ENCODE data around the gene TP53AIP1. TPM values are rescaled to one million over a fixed set of nuclear protein-coding genes. Genes with fewer than 3 reads are reported as not detected.
A peak's percentile ranks its signal among the peaks of the same experiment; 100 is the strongest.

The TP53AIP1 gene
- total and polyA plus RNA-seq, 4 donors = not detected

DNA sequence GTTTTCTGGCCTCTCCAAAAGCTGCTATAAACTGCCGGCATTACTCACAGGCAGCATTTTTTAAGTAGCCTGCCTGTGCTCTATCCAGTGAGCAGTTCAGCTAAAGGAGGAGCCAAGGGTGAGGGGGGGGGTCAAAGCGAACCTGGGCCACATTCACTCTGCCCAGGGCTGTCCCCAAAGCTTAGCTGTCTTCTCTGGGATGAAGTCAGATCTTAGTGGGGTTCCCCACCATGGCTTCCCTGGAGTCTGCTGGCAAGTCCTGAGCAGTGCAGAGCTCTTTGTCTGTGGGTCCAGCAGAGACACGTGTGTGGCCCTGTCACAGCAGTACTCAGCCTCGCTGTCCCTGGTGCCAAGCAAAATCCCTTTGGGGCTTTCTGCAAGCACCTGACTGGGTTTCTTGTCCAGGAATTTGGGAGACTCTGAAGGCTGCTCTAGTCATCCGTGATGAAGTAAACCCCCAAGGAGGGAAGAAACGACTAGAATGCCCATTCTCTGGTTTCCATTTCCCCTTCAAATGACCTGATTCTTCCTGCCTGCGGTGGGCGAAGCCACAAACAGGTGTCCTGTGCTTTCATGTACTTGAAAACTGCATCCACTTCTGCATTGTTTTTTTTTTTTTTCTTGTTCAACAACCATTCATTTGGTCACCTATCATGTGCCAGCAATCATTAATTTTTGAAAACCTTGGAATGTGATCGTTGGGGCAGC lies 48.9 kb downstream of the TP53AIP1 start:
- no peaks in the 10 kb centered on the region for H3K9me3 ChIP-seq (ENCODE audit: control insufficient read depth, low read length)
- no peak for DNase-seq
- H3K4me1 ChIP-seq (ENCODE audit: control insufficient read depth in 1 of 2, insufficient read depth in 2 of 2, low read length in 2 of 2) = peaks cover 0 to 4% of the 10 kb centered on the region in 2 donors
- H3K27ac ChIP-seq (ENCODE audit: low read depth in 1 of 2, low read length in 2 of 2) = no peak overlapping the region
- no peak for ATAC-seq (ENCODE audit: low FRiP score)
- H3K36me3 ChIP-seq (ENCODE audit: control insufficient read depth in 1 of 2, insufficient read depth in 2 of 2, low read length in 1 of 2) = no peaks in the 10 kb centered on the region
- intact Hi-C loops (cut with DNase I) = no loop called here
- no peak overlapping the region for H3K4me3 ChIP-seq (ENCODE audit: low read length in 2 of 2)
- 70% methylated on average over 9 of the region's 9 CpGs for WGBS, 2 donors
- H3K27me3 ChIP-seq (ENCODE audit: control insufficient read depth in 1 of 2, insufficient read depth in 2 of 2, low read length in 1 of 2) = no peaks in the 10 kb centered on the region

DNA sequence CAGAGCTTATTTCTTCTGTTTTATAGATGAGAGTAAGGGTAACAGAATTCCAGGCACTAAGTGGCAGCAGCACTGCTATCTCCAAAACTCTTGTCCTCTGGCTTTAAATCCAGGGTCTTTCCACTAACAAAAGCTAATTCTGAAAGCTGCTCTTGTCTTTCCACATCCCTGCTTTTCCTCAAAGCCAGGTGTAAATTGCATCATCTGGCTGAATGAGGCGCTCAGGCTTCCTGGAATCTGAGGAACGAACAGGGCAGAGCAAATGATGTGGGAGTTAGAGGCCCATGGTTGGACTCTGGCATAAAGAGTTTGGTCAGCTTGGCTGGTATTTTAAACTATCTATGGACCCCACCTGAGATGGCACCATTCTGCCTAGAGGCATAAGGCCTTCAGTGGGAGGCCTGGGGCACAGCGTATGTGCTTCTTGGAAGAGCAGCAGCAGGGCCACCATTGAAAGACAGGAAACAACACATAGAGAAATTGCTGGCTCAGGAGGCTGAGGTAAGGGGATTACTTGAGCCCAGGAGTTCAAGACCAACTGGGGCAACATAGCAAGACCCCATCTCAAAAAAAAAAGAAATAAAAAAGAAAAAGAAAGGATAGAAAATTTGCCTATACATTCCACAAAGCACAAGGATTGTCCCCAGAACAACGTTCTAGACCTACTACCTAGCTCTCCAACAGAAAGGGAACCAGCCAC lies 49.7 kb downstream of the TP53AIP1 start:
- Histone ChIP-seq H3K4me3 (ENCODE audit: low read length in 2 of 2) (no peak overlapping the region), H3K27me3 (ENCODE audit: control insufficient read depth in 1 of 2, insufficient read depth in 2 of 2, low read length in 1 of 2) (no peaks in the 10 kb centered on the region), H3K9me3 (ENCODE audit: control insufficient read depth, low read length) (no peaks in the 10 kb centered on the region), H3K27ac (ENCODE audit: low read depth in 1 of 2, low read length in 2 of 2) (no peak overlapping the region), H3K36me3 (ENCODE audit: control insufficient read depth in 1 of 2, insufficient read depth in 2 of 2, low read length in 1 of 2) (no peaks in the 10 kb centered on the region), H3K4me1 (ENCODE audit: control insufficient read depth in 1 of 2, insufficient read depth in 2 of 2, low read length in 2 of 2) (peaks cover 0 to 4% of the 10 kb centered on the region in 2 donors)
- WGBS, 2 donors = 86 to 88% methylated on average over 4 of the region's 4 CpGs
- ATAC-seq (ENCODE audit: low FRiP score) = no peak
- intact Hi-C loops (cut with DNase I) = no loop called here
- DNase-seq = no peak

DNA sequence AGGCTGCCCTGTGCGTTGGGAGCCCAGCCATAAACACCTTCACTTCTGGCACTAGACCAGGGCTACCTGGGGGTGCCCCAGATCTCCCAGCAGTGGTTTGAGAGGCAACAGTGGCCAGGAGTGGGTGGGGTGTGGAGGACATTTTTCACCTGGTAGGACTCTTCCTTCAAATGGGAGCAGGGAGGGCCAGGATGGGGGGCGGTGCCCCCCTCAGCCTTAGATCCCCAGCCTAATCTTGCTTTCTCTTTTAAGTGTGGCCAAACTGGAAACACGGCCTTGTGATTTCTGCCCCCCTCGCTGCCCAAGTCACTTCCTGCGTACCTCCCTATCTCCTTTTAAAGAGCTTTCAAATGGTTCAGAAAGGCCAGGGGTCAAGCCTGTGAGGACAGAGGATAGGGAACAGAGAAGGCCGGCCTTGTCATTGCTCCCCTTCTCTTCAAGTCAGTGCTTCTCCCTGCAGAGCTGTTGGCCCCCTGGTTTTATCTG lies 50.7 kb downstream of the TP53AIP1 start:
- no peak overlapping the region for H3K4me3 ChIP-seq (ENCODE audit: low read length in 2 of 2)
- no peak for DNase-seq
- H3K36me3 ChIP-seq (ENCODE audit: control insufficient read depth in 1 of 2, insufficient read depth in 2 of 2, low read length in 1 of 2) = no peaks in the 10 kb centered on the region
- H3K27me3 ChIP-seq (ENCODE audit: control insufficient read depth in 1 of 2, insufficient read depth in 2 of 2, low read length in 1 of 2) = no peaks in the 10 kb centered on the region
- WGBS, 2 donors = 84 to 88% methylated on average over 6 of the region's 6 CpGs
- intact Hi-C loops (cut with DNase I) = no loop called here
- peaks cover 0 to 4% of the 10 kb centered on the region in 2 donors for H3K4me1 ChIP-seq (ENCODE audit: control insufficient read depth in 1 of 2, insufficient read depth in 2 of 2, low read length in 2 of 2)
- no peaks in the 10 kb centered on the region for H3K9me3 ChIP-seq (ENCODE audit: control insufficient read depth, low read length)
- ATAC-seq (ENCODE audit: low FRiP score) = no peak
- no peak overlapping the region for H3K27ac ChIP-seq (ENCODE audit: low read depth in 1 of 2, low read length in 2 of 2)

DNA sequence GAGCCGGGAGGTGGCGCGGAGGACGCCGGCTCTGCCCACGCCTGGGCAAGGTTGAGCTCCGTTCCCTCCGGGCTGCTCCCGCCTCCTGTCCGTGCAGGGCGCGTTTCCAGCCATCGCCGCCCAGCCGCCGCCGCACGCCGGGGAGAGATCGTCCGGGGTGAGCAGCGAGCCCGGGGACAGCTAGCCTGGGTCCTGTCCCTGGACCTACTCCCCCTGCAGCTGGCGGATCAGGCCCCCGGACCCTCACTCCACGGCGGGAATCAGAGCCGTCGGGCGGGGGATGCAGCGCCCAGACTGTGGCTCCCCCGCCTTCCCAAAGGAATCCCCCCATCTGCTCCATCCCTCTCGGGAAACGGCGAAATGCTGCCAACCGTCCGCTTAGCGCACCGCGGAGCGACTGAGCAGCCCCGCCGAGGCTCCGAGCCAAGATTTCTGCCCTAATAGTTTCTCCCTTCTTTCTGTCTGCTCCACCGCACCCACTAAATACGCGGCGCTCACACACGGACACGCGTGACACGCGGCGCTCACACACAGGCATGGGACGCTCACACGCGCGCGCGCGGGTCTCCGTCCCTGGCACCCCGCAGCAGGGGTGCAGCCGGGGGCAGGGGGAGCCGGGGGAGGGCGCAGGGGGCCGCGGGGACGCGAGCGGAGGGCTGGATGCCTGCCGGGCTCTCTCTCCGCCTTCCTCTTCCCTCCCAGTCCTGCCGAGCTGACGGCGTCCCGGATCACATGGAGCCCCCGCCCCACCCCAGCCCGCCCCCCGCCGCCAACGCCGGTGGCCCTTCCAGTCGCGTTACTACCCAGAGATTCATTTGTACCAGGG lies 51.9 kb downstream of the TP53AIP1 start, which contains the start of gene KCNJ5:
KCNJ5 (plus strand) TSS at position 814 of the 826 bp plus-strand sequence. CDS start 19,918 bp downstream, outside the sequence.
- peaks cover 0 to 4% of the 10 kb centered on the region in 2 donors for H3K4me1 ChIP-seq (ENCODE audit: control insufficient read depth in 1 of 2, insufficient read depth in 2 of 2, low read length in 2 of 2)
- no peak within 1 kb of the TSS for H3K27ac ChIP-seq (ENCODE audit: low read depth in 1 of 2, low read length in 2 of 2)
- H3K36me3 ChIP-seq (ENCODE audit: control insufficient read depth in 1 of 2, insufficient read depth in 2 of 2, low read length in 1 of 2) = no peaks in the 10 kb centered on the region
- intact Hi-C loops (cut with DNase I) = no loop called here
- WGBS, 2 donors = 0 to 1% methylated on average over 63 to 85 of the region's 85 CpGs
- H3K27me3 ChIP-seq (ENCODE audit: control insufficient read depth in 1 of 2, insufficient read depth in 2 of 2, low read length in 1 of 2) = no peaks in the 10 kb centered on the region
- ATAC-seq (ENCODE audit: low FRiP score) (peak; percentile 39), DNase-seq (peak in 1 of 2 donors; percentile 73)
- H3K9me3 ChIP-seq (ENCODE audit: control insufficient read depth, low read length) = no peaks in the 10 kb centered on the region
- peak within 1 kb of the TSS; percentile 1 to 42 for H3K4me3 ChIP-seq (ENCODE audit: low read length in 2 of 2)

DNA sequence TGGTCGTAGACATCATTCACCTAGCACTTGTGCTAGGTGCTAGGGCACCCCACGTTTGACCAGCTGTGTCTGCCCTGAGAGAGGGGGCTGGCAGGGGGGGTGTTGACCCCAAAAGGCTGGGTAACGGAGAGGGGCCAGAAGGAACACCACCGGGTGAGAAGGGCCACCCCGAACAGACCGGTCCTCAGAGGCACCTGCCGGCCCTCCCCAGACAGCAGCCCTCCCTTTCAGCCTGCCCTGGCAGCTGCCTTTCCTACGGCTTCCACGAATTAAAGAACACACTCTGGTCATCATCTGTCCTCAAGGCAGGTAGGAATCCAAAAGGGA lies 52.5 kb downstream of the TP53AIP1 start:
- WGBS, 2 donors = 37% methylated on average over 9 of the region's 9 CpGs
- Histone ChIP-seq H3K9me3 (ENCODE audit: control insufficient read depth, low read length) (no peaks in the 10 kb centered on the region), H3K27me3 (ENCODE audit: control insufficient read depth in 1 of 2, insufficient read depth in 2 of 2, low read length in 1 of 2) (no peaks in the 10 kb centered on the region), H3K4me3 (ENCODE audit: low read length in 2 of 2) (no peak overlapping the region), H3K4me1 (ENCODE audit: control insufficient read depth in 1 of 2, insufficient read depth in 2 of 2, low read length in 2 of 2) (peaks cover 0 to 4% of the 10 kb centered on the region in 2 donors), H3K27ac (ENCODE audit: low read depth in 1 of 2, low read length in 2 of 2) (no peak overlapping the region), H3K36me3 (ENCODE audit: control insufficient read depth in 1 of 2, insufficient read depth in 2 of 2, low read length in 1 of 2) (no peaks in the 10 kb centered on the region)
- DNase-seq = no peak
- ATAC-seq (ENCODE audit: low FRiP score) = no peak
- intact Hi-C loops (cut with DNase I) = no loop called here

DNA sequence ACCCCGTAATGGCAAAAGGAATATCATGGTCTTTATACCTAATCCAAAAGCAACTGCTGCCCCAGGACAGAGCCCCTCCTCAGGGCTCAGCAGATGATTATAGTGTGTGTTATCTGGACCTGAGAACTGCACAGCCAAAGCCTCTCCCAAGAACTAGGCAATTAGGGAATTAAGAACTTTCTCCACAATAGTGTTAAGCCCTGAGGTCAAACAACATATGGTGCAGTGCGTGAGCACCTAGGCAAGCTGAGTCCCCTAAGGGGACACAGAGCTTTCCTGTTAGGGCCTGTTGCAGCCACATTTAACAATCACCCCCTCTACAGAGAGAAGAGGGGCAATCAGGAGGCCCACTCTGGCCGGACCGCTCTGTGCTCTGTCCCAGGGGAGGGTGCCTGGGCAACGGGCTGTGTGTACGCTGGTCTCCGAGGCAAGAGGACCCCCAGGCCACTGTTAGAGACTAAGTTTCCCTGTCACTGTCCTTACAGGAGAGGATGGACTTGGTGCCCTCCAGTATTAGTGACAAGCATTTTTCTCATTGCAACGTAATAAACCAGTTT lies 52.9 kb downstream of the TP53AIP1 start:
- intact Hi-C loops (cut with DNase I) = no loop called here

DNA sequence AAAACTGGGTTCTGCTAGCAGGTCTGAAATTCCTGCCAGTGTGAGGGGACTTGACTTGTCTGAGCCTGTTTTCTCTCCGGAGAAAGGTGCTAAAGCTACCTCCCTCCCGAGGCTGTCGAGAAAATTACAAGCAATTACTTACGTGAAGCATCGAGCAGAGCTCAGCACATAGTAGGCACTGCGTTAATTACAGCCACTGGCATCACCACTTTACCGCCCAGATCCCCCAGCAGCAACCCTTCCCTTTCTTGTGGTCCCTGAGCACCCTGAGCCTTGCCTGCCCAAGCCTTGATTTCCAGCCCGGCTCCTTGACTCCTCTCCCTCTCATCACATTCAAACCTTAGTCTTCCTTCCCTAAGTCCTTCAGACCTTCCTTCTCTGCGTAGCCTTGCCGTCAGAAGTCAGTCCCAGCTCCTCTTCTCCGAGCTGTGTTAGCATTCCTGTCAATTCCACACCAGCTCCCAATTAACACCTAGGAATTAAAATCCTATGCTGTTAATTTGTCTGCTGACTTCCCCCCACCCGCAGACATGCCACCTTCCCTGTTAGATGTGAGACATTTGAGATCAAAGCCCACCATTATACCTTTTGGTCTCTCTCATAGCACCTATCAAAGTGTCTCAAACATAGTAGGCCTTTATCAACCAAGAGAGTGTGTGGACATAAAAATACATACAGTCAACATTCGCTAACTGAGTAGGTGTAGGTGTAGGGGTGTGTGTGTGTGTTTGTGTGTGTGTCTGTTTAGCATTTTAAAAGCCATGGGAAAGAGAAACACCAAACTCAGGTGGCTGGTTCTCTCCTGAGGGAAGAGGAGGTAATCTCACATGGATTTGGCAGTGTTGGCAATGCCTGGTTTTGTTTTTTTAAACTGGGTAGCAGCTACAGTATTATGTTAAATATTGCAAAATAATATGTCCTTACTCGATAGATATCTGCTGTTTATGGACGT lies 54.4 kb downstream of the TP53AIP1 start:
- Histone ChIP-seq H3K4me3 (ENCODE audit: low read length in 2 of 2) (no peak overlapping the region), H3K27me3 (ENCODE audit: control insufficient read depth in 1 of 2, insufficient read depth in 2 of 2, low read length in 1 of 2) (no peaks in the 10 kb centered on the region), H3K36me3 (ENCODE audit: control insufficient read depth in 1 of 2, insufficient read depth in 2 of 2, low read length in 1 of 2) (no peaks in the 10 kb centered on the region), H3K4me1 (ENCODE audit: control insufficient read depth in 1 of 2, insufficient read depth in 2 of 2, low read length in 2 of 2) (no peaks in the 10 kb centered on the region), H3K9me3 (ENCODE audit: control insufficient read depth, low read length) (no peaks in the 10 kb centered on the region), H3K27ac (ENCODE audit: low read depth in 1 of 2, low read length in 2 of 2) (no peak overlapping the region)
- WGBS, 2 donors = 90 to 92% methylated on average over 15 of the region's 15 CpGs
- intact Hi-C loops (cut with DNase I) = no loop called here
- DNase-seq (no peak), ATAC-seq (ENCODE audit: low FRiP score) (no peak)

More for the DNA sequence above, 52.9 kb downstream of the TP53AIP1 start:
- Histone ChIP-seq H3K27ac (ENCODE audit: low read depth in 1 of 2, low read length in 2 of 2) (no peak overlapping the region), H3K4me3 (ENCODE audit: low read length in 2 of 2) (no peak overlapping the region), H3K4me1 (ENCODE audit: control insufficient read depth in 1 of 2, insufficient read depth in 2 of 2, low read length in 2 of 2) (peaks cover 0 to 2% of the 10 kb centered on the region in 2 donors), H3K36me3 (ENCODE audit: control insufficient read depth in 1 of 2, insufficient read depth in 2 of 2, low read length in 1 of 2) (no peaks in the 10 kb centered on the region), H3K27me3 (ENCODE audit: control insufficient read depth in 1 of 2, insufficient read depth in 2 of 2, low read length in 1 of 2) (no peaks in the 10 kb centered on the region), H3K9me3 (ENCODE audit: control insufficient read depth, low read length) (no peaks in the 10 kb centered on the region)
- DNase-seq (no peak), ATAC-seq (ENCODE audit: low FRiP score) (no peak)
- 83 to 91% methylated on average over 8 of the region's 8 CpGs for WGBS, 2 donors

Data from aorta (tissue), 5 donors.